KG1 (cell line): ENCODE measurements around the gene ZNF813.
"Not testable (repeated sequence)": the region's sequence is repeated elsewhere in the genome, so short reads cannot be mapped to it uniquely, and the experiment has no call there.

ENCODE experiments used
- DNase-seq: peaks from one replicate; lab custom pipeline; 2025; lab: John Stamatoyannopoulos, UW

The ZNF813 gene

DNA sequence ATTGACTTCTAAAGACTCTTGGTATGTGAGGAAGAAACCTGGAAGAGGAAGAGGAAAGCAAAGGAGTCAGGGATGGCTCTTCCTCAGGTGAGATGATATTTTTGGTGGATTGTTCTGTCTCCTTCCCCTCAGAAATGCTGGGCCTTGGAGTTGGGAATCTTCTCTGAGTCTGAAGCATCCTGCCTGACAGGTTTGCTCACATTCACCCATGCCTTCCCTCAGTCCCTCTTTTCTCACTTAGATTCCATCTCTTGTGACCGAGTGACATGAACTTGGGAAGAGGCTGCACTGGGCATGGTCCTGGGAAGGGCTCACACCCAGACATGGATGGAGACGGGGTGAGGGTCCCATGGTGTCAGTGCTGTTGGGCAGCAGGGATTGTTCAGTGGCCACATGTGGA, 16.2 kb downstream of the ZNF813 start:
- DNase-seq: not testable (repeated sequence)

GRCh38 chr19:53485046-53486004, 17.8 kb downstream of the ZNF813 start:
- DNase-seq: no peak

DNA sequence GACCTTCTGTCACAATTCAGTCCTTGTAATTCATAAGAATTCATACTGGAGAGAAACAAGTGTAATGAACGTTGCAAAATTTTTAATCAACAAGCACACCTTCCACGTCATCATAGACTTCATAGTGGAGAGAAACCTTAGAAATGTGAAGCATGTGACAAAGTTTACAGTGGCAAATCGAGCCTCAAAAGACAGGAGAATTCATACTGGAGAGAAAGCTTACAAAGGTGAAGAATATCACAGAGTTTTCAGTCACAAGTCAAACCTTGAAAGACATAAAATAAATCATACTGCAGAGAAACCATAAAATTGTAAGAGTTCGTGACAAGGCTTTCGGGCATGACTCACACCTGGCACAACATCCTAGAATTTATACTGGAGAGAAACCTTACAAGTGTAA, 24.6 kb downstream of the ZNF813 start:
- DNase-seq: no peak

- not testable (repeated sequence) for DNase-seq
Measured at GRCh38 chr19:53497311-53498023, 29.9 kb downstream of the ZNF813 start.

DNA sequence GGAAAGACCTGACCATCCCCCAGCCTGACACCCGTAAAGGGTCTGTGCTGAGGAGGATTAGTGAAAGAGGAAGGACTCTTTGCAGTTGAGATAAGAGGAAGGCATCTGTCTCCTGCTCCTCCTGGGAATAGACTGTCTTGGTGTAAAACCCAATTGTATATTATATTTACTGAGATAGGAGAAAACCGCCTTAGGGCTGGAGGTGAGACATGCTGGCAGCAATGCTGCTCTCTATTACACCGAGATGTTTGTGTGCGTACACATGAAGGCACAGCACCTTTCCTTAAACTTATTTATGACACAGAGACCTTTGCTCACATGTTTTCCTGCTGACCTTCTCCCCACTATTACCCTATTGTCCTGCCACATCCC, 30.5 kb downstream of the ZNF813 start:
- DNase-seq: not testable (repeated sequence)

DNA sequence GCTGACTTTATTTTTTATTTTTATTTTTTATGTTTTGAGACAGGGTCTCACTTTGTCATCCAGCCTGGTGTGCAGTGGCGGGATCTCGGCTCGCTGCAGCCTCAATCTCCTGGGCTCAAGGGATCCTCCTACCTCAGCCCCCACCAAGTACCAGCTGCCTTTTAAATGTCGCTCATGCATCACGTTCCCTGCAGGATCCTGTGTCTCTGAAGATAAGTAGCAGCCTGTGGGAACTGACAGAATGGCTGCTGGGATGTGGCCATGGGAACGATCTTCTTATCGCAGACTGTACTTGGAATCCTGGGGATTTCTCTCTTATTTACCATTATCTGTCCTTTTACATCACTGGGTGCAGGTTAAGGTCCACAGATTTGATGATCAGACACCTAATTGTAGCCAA, 35.6 kb downstream of the ZNF813 start:
- DNase-seq: not testable (repeated sequence)

DNA sequence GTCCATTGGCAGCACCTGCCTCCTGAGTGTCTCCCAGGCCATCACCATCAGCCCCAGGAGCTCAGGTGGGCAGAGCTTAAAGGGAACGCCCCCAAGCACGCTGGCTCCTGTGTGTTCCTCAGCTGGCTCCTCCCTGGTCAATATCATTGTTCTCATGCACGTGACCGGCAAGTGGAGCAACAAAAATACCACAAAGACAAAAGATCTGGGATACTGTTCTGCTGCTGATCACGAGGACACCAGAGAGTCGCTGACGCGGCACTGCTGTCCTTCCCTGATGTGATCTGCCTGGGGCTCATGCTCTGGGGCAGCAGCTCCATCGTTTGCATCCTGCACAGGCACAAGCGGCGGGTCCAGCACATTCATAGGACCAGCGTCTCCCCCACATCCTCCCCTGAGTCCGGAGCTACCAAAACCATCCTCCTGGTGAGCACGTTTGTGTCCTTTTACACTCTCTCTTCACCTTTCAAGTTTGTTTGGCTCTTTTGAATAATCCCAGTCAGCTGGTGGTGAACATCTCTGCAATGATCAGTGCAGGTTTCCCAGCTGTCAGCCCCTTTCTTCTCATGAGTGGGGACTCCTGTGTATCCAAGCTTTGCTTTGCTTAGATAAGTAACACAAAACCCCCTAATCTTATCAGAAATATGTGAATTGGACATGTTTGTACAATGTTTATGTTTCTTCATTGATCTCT, 36.3 kb downstream of the ZNF813 start:
- not testable (repeated sequence) for DNase-seq

DNA sequence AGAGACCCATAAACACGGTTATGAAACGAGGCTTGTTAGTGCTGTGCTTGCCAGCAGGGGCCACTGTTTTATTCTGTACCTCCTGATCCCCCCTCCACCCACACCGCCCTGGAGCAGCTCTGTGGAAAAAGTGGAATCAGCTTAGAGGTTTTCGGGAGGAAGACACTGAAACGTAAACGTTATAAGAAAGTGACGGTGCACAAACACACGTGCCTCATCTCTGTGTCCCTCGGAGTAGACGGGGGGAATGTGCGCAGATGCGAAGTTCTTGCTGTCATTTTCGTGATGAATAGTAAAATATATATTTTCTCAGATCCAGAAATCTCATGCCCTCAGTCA, 36.8 kb downstream of the ZNF813 start:
- not testable (repeated sequence) for DNase-seq

- DNase-seq: no peak
Measured at GRCh38 chr19:53504885-53505284, 37.4 kb downstream of the ZNF813 start.

- DNase-seq: no peak
Measured at GRCh38 chr19:53506728-53507127, 39.2 kb downstream of the ZNF813 start.

DNA sequence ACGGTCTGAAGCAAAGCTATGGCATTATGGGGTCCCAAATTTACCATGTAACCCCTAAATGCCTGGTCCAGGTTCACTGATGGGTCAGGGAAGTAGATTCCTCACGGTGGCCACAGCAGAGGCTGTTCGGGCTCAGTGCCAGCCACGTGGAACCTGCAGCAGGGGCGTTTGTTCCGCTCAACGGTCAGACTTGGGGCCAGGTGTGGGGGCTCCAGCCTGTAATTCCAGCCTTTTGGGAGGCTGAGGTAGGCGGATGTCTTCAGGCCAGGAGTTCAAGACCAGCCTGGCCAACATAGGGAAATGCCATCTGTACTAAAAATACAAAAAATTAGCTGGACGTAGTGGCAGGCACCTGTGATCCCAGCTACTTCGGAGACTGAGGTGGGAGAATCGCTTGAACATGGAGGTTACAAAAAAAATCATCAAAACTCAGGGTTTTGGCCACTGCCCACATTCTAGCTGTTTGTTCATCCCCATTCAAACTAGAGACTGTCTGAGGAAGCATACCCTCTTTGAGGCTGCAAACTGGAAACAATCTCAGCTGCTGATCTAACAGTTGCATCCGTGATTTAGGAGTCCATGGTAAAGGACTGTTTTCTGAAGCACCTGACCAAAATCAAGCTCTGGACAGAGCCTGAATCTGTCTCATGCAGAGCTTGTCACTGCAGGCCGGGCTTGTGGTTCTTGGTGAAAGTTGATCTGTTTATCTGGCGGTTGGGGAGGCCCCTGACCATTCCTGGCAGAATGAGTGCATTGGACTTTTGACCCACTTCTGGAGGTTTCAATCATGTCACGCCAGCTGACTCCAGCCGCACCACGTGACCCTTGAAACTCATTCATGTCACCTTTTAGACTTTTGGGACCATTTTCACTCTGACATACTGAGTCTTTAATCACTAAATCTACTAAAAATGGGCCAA, 40.2 kb downstream of the ZNF813 start:
- no peak for DNase-seq

DNA sequence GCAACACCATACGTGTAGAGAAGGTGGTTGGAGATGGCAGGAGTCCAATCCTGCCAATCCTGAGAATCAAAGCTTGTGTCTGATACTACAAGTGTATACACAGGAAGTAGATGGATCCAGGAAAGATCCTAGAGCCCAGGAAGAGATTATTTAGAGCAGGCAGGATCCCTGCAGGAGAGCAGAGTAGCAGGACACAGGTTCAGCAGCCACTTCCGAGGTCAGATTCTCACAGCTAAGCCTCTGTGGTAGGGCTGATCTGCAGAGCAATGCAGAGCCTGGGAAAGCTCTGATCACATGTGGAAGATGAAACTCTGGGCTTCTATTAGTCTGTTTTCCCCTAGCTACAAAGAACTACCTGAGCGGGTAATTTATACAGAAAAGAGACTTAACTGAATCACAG, 41.9 kb downstream of the ZNF813 start:
- DNase-seq: no peak

GRCh38 chr19:53509845-53510244, 42.3 kb downstream of the ZNF813 start:
- DNase-seq: no peak

- DNase-seq: no peak
Measured at GRCh38 chr19:53511357-53511756, 43.8 kb downstream of the ZNF813 start.

GRCh38 chr19:53511933-53512374, 44.4 kb downstream of the ZNF813 start:
- DNase-seq: peak; percentile 8

- DNase-seq: not testable (repeated sequence)
Measured at GRCh38 chr19:53515047-53515446, 47.5 kb downstream of the ZNF813 start.

DNA sequence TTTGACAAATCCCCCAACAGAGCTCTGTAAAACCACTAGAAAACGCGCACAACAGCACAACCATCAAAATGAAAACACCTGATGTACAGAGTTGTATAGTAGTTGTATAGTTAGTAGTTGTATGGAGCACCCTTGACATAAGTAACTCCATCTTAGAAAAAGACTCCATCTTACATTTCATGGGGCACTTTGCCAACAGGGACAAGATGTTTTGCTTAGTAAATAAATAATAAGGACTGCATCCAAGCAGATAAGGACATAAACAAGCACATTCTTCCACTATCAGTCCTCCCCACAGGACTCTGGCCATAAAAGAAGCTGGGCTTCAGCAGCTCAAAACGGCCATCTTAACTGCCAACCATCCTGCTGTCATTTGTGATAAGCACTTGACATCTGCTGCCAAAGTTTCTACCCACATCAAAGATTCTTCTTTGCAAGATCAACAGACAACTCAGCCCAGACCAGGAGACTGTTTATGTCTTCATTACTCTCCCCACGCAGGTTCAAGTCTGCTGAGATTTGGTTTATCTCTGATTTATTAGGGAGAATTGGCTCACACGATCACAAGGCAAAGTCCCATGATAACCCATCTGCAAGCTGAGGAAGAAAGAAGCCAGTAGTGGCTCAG, 49.7 kb downstream of the ZNF813 start:
- DNase-seq: no peak

GRCh38 chr19:53518121-53518520, 50.6 kb downstream of the ZNF813 start:
- DNase-seq: no peak

GRCh38 chr19:53518716-53519115, 51.2 kb downstream of the ZNF813 start:
- no peak for DNase-seq

DNA sequence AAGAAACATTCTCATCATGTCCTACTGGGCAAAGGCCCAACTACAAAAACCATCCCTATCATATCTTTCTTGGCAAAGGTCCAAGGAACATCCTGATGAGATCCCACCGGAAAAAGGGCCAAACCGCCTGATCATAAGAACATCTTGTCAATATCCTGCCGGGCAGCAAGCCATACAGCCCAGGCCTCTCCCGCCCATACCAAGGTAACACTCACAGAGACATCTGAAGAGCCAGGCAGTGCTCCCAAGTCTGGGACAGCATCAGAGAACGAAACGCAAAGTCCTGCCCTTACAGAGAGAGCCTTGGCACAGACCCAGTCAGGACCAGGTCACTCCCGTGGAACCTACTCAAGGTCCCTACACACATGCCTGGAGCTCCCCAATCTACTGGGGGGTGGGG, 51.9 kb downstream of the ZNF813 start:
- DNase-seq: no peak

DNA sequence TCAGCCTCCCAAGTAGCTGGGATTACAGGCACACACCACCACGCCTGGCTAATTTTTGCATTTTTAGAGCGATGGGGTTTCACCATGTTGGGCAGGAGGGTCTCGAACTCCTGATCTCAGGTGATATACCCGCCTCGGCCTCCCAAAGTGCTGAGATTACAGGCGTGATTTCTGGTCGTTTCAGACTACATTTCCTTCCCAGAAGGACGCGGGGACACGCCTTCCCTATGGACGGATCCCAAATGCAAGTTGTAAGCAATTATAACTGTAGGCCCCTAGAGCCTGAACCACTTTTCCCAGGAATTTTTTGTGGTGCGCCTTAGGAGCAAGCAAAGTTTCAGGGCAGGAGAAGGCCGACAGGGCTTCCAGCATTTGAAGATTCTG, 52.6 kb downstream of the ZNF813 start:
- no peak for DNase-seq
